ENCODE data around the gene ACAD9. TPM values are rescaled to one million over a fixed set of nuclear protein-coding genes. Genes with fewer than 3 reads are reported as not detected.
"Not testable (repeated sequence)": the region's sequence is repeated elsewhere in the genome, so short reads cannot be mapped to it uniquely, and the experiment has no call there.

ACAD9 gene
- total RNA-seq, 1 donor from 2014 or later, result 64.3 TPM

DNA sequence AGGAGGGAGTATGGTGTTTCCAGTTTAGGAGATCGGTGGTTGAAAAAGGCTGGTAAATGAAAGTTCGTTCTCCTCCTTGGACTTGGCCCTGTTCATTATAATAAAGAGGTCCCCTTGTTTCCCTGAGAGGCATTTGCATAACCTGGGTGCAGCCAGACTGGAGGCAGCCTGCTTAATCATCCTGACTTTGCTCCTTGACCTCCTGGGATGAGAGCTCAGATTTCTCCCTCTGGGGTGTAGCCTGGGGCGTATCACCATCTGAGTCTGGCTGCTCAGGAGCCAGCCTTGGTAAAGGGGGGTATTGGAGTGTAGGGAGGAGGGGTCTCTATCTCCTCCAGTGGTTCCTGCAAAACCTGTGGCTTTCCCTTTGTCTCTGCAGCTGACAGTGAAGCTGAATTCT, 21.3 kb upstream of the ACAD9 start:
- intact Hi-C loops (cut with micrococcal nuclease), result no loop called here

DNA sequence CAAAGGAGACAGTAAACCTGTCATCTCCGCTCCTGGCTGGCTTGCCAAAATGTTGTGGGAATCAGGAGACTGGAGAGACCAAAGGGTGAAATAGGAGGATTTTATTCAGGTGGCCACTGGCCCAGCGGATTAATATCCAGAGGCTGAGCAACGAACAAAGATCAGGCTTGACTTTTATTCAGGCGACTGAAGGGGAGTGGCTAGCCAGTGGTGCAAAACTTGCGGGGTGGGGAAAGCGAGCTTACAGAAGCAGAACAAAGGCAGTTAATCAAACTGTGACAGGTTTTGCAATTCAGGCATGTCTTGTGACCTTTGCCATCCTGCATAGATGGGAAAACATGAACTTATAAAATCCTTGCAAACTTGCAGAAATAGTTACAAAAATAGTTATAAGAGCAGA, 19.8 kb upstream of the ACAD9 start:
- intact Hi-C loops (cut with micrococcal nuclease), result no loop called here

GRCh38 chr3:128861491-128861890, 17.9 kb upstream of the ACAD9 start:
- intact Hi-C loops (cut with micrococcal nuclease), result no loop called here

- intact Hi-C loops (cut with micrococcal nuclease), result no loop called here
Measured at GRCh38 chr3:128863560-128863959, 15.9 kb upstream of the ACAD9 start.

DNA sequence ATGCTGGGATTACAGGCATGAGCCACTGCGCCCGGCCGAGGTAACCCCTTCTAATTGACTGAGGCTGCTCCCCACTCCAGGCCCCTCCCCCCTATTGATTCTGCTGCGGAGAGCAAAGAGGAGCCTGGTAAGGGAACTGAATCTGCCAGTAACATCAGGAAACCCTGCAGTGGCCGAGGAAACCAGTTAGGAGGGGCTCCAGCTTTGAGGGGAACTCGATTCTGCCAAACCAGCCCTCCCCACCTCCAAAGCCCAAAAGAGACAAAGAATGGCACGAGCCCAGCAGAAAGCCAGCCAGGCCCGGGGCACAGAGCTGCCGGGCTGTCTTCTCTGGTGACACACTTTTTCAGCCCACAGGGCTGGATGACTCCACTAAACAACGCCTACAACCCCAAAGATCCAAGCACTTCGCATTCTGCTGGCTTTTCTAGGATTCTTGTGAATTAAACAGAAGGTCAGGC, 15.0 kb upstream of the ACAD9 start:
- intact Hi-C loops (cut with micrococcal nuclease), result no loop called here

DNA sequence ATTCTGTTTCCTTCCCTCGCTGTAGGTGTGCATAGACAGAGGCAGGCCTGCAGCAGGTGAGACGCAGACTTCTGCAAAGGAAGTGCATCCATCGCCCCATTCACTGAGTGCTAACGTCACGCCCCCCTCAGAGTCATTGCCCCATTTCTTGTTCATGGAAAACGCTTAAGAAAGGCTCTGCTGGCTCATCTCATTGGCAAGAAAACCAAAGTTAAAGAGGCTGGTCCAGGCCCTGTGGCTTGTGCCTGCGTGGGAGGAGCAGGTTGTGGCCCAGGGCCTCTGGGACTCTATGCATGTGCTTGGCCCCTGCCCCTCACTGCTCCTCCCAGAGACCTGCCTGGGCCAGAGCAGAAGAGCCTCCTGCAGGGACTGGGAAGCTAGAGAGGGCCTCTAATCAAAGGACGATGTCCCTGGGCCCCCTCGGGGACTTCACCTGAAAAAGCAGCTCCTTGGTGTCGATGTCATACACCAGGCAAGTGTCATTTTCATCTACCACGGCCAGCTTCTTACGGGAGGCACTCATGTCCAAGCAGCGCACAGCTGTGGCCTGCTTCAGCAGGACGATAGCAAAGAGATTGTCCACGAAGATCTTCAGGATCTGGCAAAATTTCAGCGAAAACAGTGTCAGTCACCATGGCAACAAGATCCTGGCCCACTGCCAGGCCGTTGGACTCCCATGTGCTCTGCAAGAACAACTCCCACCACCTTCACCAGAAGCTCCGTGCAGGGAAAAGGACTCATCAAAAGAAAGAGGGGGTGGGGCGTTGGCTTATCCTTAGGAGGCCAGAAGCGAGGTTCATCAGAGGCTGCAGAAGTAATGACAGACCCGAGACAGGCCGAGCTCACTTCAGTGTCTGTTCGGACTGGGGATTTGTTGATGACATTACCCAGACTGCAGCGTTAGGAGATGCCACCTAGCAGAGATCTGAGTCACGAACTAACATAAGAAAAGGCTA, 14.3 kb upstream of the ACAD9 start:
- intact Hi-C loops (cut with micrococcal nuclease), result not testable (repeated sequence)

GRCh38 chr3:128867200-128868125, 12.0 kb upstream of the ACAD9 start:
- intact Hi-C loops (cut with micrococcal nuclease), result no loop called here

DNA sequence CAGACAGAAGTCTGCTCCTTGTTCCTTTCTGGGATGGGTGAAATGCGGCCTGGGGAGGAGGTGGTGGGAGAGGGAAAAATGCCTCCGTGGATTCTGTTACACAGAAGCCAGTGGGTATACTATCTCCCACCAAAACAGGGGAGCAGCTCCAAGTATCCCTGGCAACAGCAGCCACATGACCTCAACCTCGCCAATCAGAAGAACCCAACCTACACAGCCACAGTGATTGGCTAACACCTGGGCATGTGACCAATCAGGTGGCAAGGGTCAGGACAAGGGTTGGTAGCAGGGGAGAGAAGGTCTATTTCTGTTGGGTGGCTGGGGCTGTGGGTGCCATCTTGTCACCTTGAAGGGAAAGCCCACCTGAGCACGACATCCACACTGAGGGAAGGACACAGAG, 9.1 kb upstream of the ACAD9 start:
- intact Hi-C loops (cut with micrococcal nuclease), result no loop called here

- intact Hi-C loops (cut with micrococcal nuclease), result no loop called here
Measured at GRCh38 chr3:128872282-128872681, 7.1 kb upstream of the ACAD9 start.

DNA sequence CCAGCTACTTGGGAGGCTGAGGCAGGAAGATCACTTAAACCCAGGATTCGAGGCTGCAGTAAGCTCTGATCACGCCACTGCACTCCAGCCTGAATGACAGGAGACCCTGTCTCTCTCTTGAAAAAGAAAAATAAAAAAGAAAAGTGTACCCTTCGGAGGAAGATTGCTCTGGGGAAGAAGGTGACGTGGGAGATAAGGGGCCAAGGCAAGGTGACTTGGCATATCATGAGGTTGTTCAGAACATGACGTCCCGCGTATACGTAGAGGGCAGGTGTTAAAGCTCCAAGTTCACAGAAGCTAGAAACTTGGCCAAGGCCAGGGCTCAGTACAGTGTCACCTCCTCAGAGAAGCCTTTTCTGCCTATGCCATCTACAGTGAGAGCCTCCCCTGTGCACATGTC, 6.7 kb upstream of the ACAD9 start:
- intact Hi-C loops (cut with micrococcal nuclease), result no loop called here

DNA sequence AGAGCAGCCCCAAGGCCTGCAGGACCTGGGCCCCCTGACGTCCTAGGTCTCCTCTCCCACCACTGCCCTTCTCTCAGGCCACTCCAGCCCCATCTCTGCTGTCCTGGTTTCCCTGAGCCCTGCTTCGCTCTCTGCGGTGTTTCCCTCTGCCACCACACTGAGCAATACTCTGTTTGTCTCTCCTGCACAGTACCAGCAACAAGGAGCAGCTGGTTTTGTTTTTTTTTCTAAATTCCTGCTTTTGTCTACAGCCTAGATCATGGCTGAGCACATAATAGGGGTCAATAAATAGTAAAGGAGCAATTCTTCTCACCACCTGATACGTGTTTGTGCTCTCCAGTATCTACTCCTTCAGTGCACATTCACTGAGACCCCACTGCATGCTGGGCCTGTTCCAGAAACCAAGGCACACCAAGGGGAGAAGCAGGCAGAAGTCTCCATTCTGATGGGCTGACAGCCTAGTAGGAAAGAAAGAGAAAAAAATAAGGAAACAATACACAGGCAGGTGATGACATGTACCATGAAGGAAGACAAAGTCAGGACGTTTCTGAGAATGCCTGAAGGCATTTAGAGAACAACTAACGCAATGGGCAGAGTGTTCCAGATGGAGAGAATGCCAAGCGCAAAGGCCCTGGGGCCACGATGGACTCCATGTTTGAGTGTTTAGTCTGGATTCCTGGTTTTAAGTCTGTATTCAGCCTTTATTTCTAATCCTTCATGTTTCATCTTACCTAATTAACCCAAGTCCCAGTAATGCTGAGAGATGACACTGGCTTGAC, 6.0 kb upstream of the ACAD9 start:
- intact Hi-C loops (cut with micrococcal nuclease), result no loop called here

DNA sequence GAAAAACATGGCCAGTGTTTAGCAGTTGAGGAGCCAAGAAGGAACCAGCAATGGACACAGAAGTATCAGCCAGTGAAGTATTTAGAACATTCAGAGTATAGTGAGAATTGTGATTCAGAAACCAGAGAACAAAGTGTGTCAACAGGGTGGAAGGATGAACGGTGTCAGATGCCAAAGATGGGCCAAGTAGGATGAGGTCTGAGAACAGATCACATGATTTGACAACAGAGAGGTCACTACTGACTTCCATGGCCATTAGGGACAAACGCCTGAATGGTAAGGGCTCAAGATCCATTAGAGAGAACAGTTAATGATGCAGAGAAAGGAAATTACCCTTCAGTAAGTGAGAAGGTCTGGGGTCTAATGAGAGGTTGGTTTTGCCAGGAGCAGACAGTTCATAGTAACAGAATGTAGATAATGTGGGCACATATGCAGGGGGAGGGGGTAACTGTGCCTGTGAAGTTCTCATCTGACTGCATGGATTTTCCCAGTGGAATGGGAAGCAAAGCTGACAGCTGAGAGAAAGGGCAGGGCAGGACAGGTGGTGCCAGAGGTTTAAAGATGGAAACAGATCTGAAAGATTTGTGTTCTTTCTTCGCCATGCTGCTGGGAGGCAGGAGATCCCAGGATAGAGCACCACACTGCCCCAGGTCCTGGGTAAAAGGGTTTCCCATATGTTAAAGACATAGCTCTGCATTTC, 4.8 kb upstream of the ACAD9 start:
- intact Hi-C loops (cut with micrococcal nuclease), result loop anchor here (1.0 to 5.0 kb wide), 2 partner anchors 49 to 1018 kb away; partner anchors contain the start of gene TMCC1

DNA sequence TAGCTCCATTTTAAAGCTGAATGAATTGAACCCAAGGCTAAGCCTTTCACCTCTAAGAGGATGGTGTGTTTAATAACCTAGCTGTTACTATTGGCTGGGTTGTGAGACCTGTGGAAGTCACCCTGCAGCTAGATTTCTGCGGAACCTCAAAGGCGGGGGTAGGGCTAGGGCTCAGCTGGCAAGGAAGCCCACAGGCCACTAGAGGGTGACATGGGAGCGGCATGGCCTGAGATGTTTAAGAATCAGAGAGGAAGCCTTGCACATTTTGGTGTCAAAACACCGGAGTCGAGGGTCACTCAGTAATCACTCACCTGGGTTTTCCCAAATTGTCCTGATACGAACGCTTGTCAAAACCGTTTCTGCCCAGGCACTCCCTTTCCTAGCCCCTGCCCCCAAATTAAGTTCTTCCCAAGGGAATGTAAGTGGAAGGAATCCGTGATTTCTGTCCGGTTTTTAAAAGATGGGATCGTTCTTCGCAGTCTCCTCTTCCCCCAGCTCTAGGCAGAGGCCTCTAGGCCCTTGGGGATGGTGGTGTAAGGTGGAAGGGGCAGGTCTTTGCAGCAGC, 3.8 kb upstream of the ACAD9 start:
- intact Hi-C loops (cut with micrococcal nuclease), result loop anchor here (1.0 to 5.0 kb wide), 2 partner anchors 48 to 1017 kb away; partner anchors contain the start of gene TMCC1

- intact Hi-C loops (cut with micrococcal nuclease), result loop anchor here (2.0 to 5.0 kb wide), 5 partner anchors 31 to 1014 kb away; partner anchors contain the start of gene TMCC1
Measured at GRCh38 chr3:128878011-128878457, 1.4 kb upstream of the ACAD9 start.

DNA sequence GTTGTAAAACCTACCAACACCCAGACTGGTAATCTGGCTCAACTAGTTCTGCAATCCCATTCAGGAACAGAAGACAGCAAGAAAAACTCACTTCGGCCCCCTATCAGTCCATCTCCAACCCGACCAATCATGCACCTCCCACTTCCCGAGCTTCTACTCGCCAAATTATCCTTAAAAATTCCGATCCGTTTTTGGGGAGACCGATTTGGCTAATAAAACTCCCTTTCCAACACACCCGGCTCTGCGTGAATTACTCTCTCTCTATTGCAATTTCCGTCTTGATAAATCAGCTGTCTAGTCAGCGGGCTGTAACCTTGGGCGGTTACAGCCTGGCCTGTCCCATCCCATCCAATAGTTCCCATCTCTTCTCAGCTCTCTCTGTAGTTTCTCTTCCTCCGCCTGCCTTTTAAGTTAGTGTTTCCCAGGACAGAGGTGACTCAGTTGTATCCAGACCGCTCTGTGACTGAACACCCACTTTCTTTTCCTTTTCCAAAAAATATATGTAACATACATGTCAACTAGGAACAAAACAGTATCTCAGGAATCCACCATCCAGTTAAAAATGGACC, 780 bp upstream of the ACAD9 start:
- intact Hi-C loops (cut with micrococcal nuclease), result loop anchor here (1.0 to 5.0 kb wide), 11 partner anchors 32 to 1014 kb away; partner anchors contain the start of genes COPG1, IFT122, RAB7A and RPN1

- intact Hi-C loops (cut with micrococcal nuclease), result loop anchor here (1.0 to 5.0 kb wide), 11 partner anchors 33 to 1012 kb away; partner anchors contain the start of genes COPG1, IFT122, RAB7A and RPN1
Measured at GRCh38 chr3:128879991-128880390, 571 bp downstream of the ACAD9 start.

GRCh38 chr3:128880455-128880854, 1.0 kb downstream of the ACAD9 start:
- intact Hi-C loops (cut with micrococcal nuclease), result not testable (repeated sequence)

GRCh38 chr3:128881576-128881975, 2.2 kb downstream of the ACAD9 start:
- intact Hi-C loops (cut with micrococcal nuclease), result no loop called here

GRCh38 chr3:128882719-128883118, 3.3 kb downstream of the ACAD9 start:
- intact Hi-C loops (cut with micrococcal nuclease), result no loop called here
